A549 (cell line): ENCODE measurements around the gene MUC6. TPM values are rescaled to one million over a fixed set of nuclear protein-coding genes. Genes with fewer than 3 reads are reported as not detected.

Experiments used
- ATAC-seq, 2 experiments: fragments of 200-7000 bp in 1 of 2; fragments of >200 bp in 1 of 2; cut with Nextera tagmentation in 1 of 2; cut with Tn5 transposase in 1 of 2; 3 replicates each; pipeline versions ENCODE4 v1.8.0 to v1.9.1; 2018 to 2020; ENCODE audit warnings: mild to moderate bottlenecking in 1 of 2, moderate library complexity in 1 of 2
- CTCF ChIA-PET: fragments of 300-600 bp; sonication (Branson Sonifier 250); formaldehyde crosslinking; extraction: SDS; loops from one replicate; lab custom pipeline; 2021; ENCODE audit warnings: antibody characterized with exemption, inconsistent platforms; lab: Yijun Ruan, JAX
- POLR2A ChIA-PET: fragments of 350-600 bp; formaldehyde crosslinking; extraction: SDS; loops from one replicate; lab custom pipeline; 2021; ENCODE audit warnings: antibody characterized with exemption, inconsistent platforms; lab: Yijun Ruan, JAX
- DNase-seq, 2 experiments: peaks; one replicate each; pipeline versions ENCODE4 v3.0.0 to v3.0.0-alpha.2; 2011 to 2016; ENCODE audit warnings: low read depth in 1 of 2, low spot score in 1 of 2
- FAIRE-seq: peaks from 2 replicates; lab custom pipeline; 2011; peaks lifted over from hg19 to GRCh38; lab: Jason Lieb, UNC
- H3K27ac ChIP-seq, 2 experiments: fragments of >200 bp; sonication (Bioruptor Twin); formaldehyde crosslinking; 3 replicates each; pipeline ENCODE4 v1.5.1; 2016 to 2017
- H3K4me1 ChIP-seq: fragments of >200 bp; sonication (Bioruptor Twin); formaldehyde crosslinking; 3 replicates; pipeline ENCODE4 v1.6.1; 2016
- H3K4me2 ChIP-seq: fragments of >200 bp; sonication (Bioruptor Twin); formaldehyde crosslinking; 3 replicates; pipeline ENCODE4 v1.6.1; 2016
- H3K4me3 ChIP-seq: fragments of >200 bp; sonication (Bioruptor Twin); formaldehyde crosslinking; 3 replicates; pipeline ENCODE4 v1.5.1; 2016
- H3K9me3 ChIP-seq: fragments of >200 bp; sonication (Bioruptor Twin); formaldehyde crosslinking; 3 replicates; pipeline ENCODE4 v1.6.1; 2016
- ATOH8 ChIP-seq: fragments of 250-450 bp; sonication (Bioruptor Pico); IDR thresholded peaks from 2 replicates; pipeline ENCODE4 v1.5.0; 2020; ENCODE audit warnings: low read depth, mild to moderate bottlenecking, moderate library complexity
- BCL3 ChIP-seq: fragments of >200 bp; sonication (Bioruptor Twin); formaldehyde crosslinking; IDR thresholded peaks from 3 replicates; pipeline ENCODE4 v1.6.1; 2016
- HDAC2 ChIP-seq: fragments of 200-600 bp; sonication (generic); IDR thresholded peaks from 2 replicates; pipeline ENCODE4 v1.6.1; 2016
- HMGXB4 ChIP-seq: fragments of 250-450 bp; sonication (Bioruptor Pico); IDR thresholded peaks from 2 replicates; pipeline ENCODE4 v1.5.0; 2021; ENCODE audit warnings: mild to moderate bottlenecking, moderate library complexity, borderline replicate concordance
- HOXB13 ChIP-seq: fragments of 250-450 bp; sonication (Bioruptor Pico); IDR thresholded peaks from 2 replicates; pipeline ENCODE4 v1.5.0; 2020; ENCODE audit warnings: low read depth, mild to moderate bottlenecking, moderate library complexity
- JUN ChIP-seq, 2 experiments: fragments of >200 bp; sonication (Bioruptor Twin); formaldehyde crosslinking; IDR thresholded peaks; 2 replicates in 1 of 2; 3 replicates in 1 of 2; pipeline ENCODE4 v1.6.1; 2016 to 2017
- KDM1A ChIP-seq: fragments of 200-600 bp; sonication (generic); IDR thresholded peaks from 2 replicates; pipeline ENCODE4 v1.6.1; 2016; ENCODE audit warnings: low read depth, mild to moderate bottlenecking
- KDM5A ChIP-seq: fragments of 200-600 bp; sonication (generic); IDR thresholded peaks from 2 replicates; pipeline ENCODE4 v1.6.1; 2016; ENCODE audit warnings: antibody characterized with exemption, mild to moderate bottlenecking
- MYC ChIP-seq: IDR thresholded peaks from 2 replicates; pipeline ENCODE4 v1.6.1; 2012; ENCODE audit warnings: mild to moderate bottlenecking, inconsistent platforms, low read length, improper control_type of control experiment, borderline replicate concordance
- POLR2AphosphoS2 ChIP-seq: conservative IDR thresholded peaks from 2 replicates; pipeline ENCODE4 v1.6.1; 2012; ENCODE audit warnings: low read length, improper control_type of control experiment, inconsistent platforms
- REST ChIP-seq: fragments of 200-600 bp; sonication (generic); IDR thresholded peaks from 2 replicates; pipeline ENCODE4 v1.6.1; 2016; ENCODE audit warnings: antibody characterized with exemption, mild to moderate bottlenecking, moderate library complexity
- TFCP2L1 ChIP-seq: fragments of 250-450 bp; sonication (Bioruptor Pico); IDR thresholded peaks from 2 replicates; pipeline ENCODE4 v1.5.0; 2021; ENCODE audit warnings: mild to moderate bottlenecking
- TP53 ChIP-seq: fragments of 250-450 bp; sonication (Bioruptor Pico); IDR thresholded peaks from 2 replicates; pipeline ENCODE4 v1.5.0; 2021; ENCODE audit warnings: mild to moderate bottlenecking, moderate library complexity
- ZNF302 ChIP-seq: fragments of 250-450 bp; sonication (Bioruptor Pico); IDR thresholded peaks from 2 replicates; pipeline ENCODE4 v1.9.0; 2021; ENCODE audit warnings: inconsistent platforms, mild to moderate bottlenecking, moderate library complexity
- WGBS: methylation state at CpG from one replicate; pipeline ENCODE4 v1.1.6; 2017; ENCODE audit errors: missing lambda C conversion rate; 5-methylcytosine and 5-hydroxymethylcytosine counted together
- polyA plus RNA-seq, 4 experiments: library from polyadenylated mRNA; depleted of rRNA in 3 of 4; stranded (reverse); fragments of >200 nt; fragmentation: RNase III in 1 of 4; extraction: RNeasy Plus Mini Kit Qiagen cat#74134 plus additional on column Dnase treatment in 1 of 4; gene quantifications; 2 replicates in 3 of 4; 3 replicates in 1 of 4; pipeline ENCODE4 v1.2.3, GENCODE V29; 2011 to 2017
- TF ChIP-seq, protein P1 (sequence below): fragments of 450-650 bp; IDR thresholded peaks from 2 replicates; pipeline ENCODE4 v1.6.1; 2014; ENCODE audit warnings: antibody characterized with exemption

The MUC6 gene
- polyA plus RNA-seq, 2 of the 4 experiments (the other 2 are of a cell fraction) = not detected

DNA sequence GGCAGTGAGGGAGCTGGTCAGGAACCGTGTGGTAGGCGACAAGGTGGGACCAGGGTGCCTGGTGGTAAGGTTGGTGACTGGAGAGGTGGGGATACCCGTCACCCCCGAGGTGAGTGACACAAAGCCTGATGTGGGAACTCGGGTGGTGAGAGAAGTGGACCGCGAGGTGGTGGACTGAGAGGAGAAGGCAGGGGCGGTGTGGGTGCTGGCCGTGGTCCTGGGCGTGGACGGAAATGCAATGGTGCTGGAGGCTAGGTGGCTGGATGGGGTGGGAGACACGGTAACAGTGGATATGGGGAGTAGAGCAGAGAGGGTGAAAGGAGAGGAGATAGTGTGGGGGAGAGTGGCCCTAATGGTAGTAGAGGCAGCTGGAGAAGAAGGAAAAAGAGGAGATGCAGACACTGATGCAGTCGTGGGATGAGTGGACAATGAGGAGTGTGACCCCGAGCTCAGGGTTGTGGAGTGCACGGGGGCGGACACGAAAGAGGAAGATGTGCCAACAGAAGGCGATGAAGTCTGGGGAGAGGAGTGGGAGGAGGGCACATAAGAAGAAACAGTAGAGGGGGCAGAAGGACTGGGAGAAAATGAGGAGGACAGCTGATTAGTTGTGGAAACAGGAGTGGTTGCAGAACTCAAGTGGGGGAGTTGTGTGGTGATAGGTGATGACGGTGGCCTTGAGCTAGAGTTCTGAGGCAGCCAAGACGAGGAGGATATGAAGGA, 20.5 kb downstream of the MUC6 start:
- H3K4me2 ChIP-seq = no peak overlapping the region
- WGBS = 92% methylated on average over 20 of the region's 20 CpGs
- no peaks in the 10 kb centered on the region for H3K9me3 ChIP-seq
- DNase-seq (no peak), FAIRE-seq (no peak), ATAC-seq (no peak)
- no peak overlapping the region for H3K27ac ChIP-seq
- no peak overlapping the region for H3K4me3 ChIP-seq
- no peaks in the 10 kb centered on the region for H3K4me1 ChIP-seq
- ChIA-PET CTCF (interaction anchor here (0.9 to 1.4 kb wide), 2 partner anchors 91 to 121 kb away, joined by 3 read pairs; no protein-coding TSS in a partner anchor), POLR2A (no interaction called here)
- TF ChIP-seq POLR2AphosphoS2 (no peak), REST (0 out of 2 replicates have a peak, but pooled peaks have one; percentile 27)

DNA sequence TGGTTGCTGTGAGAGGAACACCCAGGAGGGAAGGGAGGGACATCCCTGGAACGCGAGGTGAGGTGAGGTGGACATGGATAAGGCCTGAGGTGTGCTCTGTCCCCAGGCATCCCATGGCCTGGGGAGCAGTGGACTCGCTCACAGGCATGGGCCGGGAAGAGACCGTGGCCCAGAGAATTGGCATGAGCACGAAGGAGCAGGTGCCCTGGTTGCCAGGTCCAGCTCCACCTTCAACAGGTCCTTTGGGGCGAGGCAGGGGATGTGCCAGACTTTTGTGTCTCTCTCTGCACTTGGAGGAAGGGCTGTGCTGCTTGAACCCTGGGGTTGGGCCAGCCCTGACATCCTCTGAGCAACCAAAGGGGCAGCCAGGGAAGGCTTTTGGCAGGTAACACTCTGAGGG, 21.5 kb downstream of the MUC6 start:
- no peak for TF ChIP-seq JUN (IDR thresholded peaks at IDR 0.05)
- TF ChIP-seq, protein P1, sequence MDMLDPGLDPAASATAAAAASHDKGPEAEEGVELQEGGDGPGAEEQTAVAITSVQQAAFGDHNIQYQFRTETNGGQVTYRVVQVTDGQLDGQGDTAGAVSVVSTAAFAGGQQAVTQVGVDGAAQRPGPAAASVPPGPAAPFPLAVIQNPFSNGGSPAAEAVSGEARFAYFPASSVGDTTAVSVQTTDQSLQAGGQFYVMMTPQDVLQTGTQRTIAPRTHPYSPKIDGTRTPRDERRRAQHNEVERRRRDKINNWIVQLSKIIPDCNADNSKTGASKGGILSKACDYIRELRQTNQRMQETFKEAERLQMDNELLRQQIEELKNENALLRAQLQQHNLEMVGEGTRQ = no peak
- no peak overlapping the region for H3K4me2 ChIP-seq
- H3K4me3 ChIP-seq = no peak overlapping the region
- H3K27ac ChIP-seq = no peak overlapping the region
- H3K4me1 ChIP-seq = no peaks in the 10 kb centered on the region
- ATAC-seq (no peak), FAIRE-seq (no peak), DNase-seq (no peak)
- 97% methylated on average over 7 of the region's 7 CpGs for WGBS
- ChIA-PET POLR2A (no interaction called here), CTCF (interaction anchor here (1.4 to 2.1 kb wide), 3 partner anchors 33 to 120 kb away, joined by 4 to 5 read pairs (median 5); partner anchors contain the start of gene AP2A2)
- no peaks in the 10 kb centered on the region for H3K9me3 ChIP-seq

GRCh38 chr11:1014276-1014675, 22.2 kb downstream of the MUC6 start:
- ATAC-seq = no peak
- Histone ChIP-seq H3K9me3 (no peaks in the 10 kb centered on the region), H3K4me3 (no peak overlapping the region), H3K4me1 (no peaks in the 10 kb centered on the region), H3K27ac (no peak overlapping the region), H3K4me2 (no peak overlapping the region)
- no peak for TF ChIP-seq KDM5A
- no peak for TF ChIP-seq ZNF302 (CRISPR knock-in tag)
- no peak for TF ChIP-seq HOXB13 (CRISPR knock-in tag)
- TF ChIP-seq BCL3 = no peak
- no peak for TF ChIP-seq HMGXB4 (CRISPR knock-in tag)
- TF ChIP-seq HDAC2 = no peak
- TF ChIP-seq MYC = no peak
- no peak for TF ChIP-seq ATOH8
- TF ChIP-seq TP53 (CRISPR knock-in tag) = no peak
- no peak for TF ChIP-seq KDM1A
- TF ChIP-seq TFCP2L1 (CRISPR knock-in tag) = no peak
- DNase-seq = no peak
- WGBS = 85% methylated on average over 13 of the region's 14 CpGs
- ChIA-PET CTCF (interaction anchor here (1.4 to 2.1 kb wide), 3 partner anchors 33 to 120 kb away, joined by 4 to 5 read pairs (median 5); partner anchors contain the start of gene AP2A2), POLR2A (no interaction called here)
- FAIRE-seq = no peak
